LoVo (cell line): ENCODE data around the gene INSR.
"Not testable (repeated sequence)": the region's sequence is repeated elsewhere in the genome, so short reads cannot be mapped to it uniquely, and the experiment has no call there.

Source experiments
- DNase-seq: peaks from one replicate; pipeline ENCODE4 v3.0.0-alpha.2; 2016; ENCODE audit warnings: low spot score

INSR gene

GRCh38 chr19:7195046-7195445, 99.2 kb downstream of the INSR start:
- DNase-seq: no peak

- no peak for DNase-seq
Measured at GRCh38 chr19:7194566-7194965, 99.6 kb downstream of the INSR start.

DNA sequence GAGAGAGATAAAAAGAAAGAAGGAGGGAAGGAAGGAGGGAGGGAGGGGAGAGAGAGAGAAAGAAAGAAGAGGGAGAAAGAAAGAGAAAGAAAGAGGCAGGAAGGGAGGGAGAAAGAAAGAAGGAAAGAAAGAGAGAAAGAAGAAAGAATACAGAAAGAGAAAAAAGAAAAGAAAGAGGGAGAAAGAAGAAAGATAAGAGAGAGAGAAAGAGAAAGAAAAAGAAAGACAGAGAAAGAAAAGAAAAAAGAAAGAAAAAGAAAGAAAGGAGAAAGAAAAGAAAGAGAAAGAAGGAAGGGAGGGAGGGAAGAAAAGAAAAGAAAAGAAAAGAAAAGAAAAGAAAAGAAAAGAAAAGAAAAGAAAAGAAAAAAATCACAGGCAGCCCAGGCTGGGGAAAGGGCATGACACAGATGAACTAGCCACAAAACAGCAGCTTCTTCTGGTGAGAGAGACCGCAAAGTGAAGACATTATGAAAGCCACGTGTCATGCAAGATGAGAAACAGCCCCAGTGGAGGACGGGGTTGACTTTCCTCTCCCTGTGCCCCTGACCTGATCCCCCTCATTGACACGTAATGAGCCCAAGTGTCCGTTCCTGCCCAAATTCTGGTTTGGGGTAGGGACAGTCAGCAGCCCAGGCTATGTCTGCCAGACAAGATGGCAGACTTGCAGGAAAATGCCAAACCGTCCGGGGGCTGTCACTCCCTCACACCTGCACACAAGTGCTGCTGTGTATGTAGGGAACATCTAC, 102.1 kb downstream of the INSR start:
- DNase-seq: no peak

DNA sequence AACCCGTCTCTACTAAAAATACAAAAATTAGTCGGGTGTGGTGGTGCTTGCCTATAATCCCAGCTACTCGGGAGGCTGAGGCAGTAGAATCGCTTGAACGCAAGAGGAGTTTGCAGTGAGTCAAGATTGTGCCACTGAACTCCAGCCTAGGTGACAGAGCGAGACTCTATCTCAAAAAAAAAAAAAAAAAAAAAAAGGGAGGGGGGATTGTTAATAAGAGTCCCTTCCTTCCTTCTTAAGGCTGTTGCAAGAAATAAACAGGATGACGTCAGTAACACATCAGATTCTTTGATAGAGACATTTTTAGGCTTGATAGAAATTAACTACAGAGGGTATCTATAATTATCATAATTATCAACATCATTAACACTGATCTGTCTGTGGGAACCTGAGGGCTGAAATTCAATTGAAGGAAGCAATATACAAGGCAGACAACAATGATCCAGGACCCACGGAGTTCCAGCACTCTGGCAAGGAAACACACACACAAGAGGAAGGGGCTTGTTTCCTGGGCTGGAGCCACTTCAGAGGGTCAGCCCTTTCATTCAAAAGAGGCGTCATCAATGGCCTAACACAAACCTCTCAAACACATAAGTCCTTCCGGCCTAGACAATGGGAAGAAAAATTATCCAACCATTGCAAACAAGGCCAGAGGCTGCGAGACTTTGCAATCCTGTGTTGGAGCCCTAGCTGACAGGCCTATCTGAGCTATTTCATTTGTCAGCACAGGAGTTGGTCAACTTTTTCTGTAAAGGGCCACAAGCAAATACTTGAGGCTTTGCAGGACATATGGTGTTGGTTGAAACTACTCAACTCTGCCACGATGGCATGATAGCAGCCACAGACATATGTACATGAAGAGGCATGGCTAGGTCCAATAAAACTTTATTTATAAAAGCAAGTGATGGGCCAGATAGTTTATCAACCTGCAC, 105.2 kb downstream of the INSR start:
- DNase-seq: no peak

DNA sequence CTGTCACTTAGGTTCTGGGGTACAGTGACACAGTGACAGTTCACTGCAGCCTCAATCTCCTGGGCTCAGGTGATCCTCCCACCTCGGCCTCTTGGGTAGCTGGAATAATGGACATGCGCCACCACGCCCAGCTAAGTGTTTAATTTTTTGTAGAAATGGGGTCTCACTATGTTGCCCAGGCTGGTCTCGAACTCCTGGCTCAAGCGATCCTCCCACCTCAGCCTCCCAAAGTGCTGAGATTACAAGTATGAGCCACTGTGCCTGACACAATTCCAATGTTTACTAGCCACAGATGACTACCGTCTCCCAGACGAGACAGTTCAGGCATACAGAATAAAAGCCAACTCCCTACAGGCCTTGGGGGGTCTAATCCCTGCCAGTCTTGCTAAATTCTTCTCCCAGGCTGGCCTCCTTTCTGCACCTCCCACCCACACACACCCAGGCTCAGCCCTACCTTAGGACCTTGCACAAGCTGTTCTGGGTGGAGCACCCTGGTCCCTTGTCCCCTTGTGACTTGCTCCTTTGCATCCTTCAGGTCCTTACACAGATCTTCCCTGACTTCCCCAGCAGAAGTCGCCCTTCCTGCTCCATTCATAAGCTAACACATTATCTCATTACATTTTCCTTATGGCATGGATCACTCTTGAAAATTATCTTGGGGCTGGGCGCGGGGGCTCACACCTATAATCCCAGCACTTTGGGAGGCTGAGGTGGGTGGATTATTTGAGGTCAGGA, 106.4 kb downstream of the INSR start:
- DNase-seq: no peak

- DNase-seq: no peak
Measured at GRCh38 chr19:7182489-7182888, 111.7 kb downstream of the INSR start.

DNA sequence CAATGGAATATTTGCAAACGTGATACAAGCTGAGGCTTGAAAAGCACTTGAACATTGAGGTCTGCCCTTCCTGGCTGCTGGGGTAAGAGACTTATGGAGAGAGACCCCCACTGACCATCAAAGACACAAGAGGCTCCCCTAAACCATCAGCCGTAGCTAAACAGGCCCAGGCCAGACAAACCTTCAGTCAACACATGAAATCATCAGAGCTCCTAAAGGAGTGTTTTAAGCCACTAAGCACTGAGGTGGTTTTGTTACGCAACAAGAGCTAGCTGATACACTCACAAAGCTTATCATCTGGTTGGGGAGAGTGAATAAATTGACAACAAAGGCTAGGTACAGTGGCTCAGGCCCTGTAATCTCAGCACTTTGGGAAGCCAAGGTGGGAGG, 114.3 kb downstream of the INSR start:
- DNase-seq: no peak

- DNase-seq: no peak
Measured at GRCh38 chr19:7177926-7178325, 116.3 kb downstream of the INSR start.

DNA sequence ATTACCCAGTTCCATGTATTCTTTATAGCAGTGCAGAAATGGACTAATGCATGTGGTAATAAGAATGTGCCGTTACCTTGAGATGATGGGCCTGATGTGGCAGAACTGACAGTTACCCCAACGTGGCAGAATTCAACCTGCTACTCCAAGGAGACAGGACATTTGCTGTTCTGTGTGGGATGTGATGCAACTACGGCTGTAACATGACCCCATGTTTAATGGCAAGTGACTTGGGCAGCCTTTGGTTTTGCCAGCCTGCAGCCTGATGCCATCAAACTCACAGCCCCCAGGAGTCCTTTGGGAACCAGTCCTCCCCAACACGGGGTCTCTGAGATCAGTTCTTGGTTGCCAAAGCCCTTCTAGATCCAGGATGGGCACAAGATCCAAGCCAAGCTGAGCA, 117.4 kb downstream of the INSR start:
- no peak for DNase-seq

- DNase-seq: no peak
Measured at GRCh38 chr19:7172794-7173193, 121.4 kb downstream of the INSR start.

DNA sequence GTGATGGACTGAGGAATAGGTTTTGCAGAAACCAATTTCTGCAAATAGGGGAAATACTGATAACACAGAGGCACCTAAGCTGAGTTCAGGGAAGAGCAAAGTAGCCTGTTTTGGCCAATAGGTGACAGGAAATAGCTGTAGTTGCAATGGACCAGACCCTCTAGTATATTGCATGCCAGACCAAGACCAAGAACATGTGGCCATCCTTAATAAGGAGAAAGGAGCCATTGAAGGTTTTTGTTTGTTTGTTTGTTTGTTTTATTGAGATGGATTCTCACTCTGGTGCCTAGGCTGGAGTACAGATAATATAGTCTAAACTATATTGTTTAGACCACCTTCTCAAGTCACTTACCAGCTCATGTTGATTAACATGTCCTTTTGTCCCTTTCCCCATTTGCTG, 123.2 kb downstream of the INSR start:
- DNase-seq: no peak

DNA sequence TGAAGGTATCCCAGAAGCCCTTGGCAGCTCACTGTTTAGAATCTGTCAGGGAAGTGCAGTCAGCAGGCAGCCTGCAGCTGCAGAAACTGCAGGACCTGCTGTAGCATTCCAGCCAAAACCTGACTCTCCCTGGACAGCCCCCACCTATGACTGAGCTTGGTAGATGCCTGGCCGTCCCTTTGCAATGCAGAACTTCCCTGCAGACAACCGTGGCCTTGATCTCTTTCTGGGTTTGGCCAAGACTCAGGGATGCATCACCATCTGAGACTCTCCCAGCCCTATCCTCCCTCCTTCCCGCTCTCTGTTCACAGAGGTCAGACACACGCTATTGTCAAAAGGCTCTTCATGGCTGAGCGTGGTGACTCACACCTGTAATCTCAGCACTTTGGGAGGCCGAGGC, 125.3 kb downstream of the INSR start:
- DNase-seq: no peak

- no peak for DNase-seq
Measured at GRCh38 chr19:7161292-7161691, 132.9 kb downstream of the INSR start.

GRCh38 chr19:7159105-7159933, 134.9 kb downstream of the INSR start:
- DNase-seq: no peak

DNA sequence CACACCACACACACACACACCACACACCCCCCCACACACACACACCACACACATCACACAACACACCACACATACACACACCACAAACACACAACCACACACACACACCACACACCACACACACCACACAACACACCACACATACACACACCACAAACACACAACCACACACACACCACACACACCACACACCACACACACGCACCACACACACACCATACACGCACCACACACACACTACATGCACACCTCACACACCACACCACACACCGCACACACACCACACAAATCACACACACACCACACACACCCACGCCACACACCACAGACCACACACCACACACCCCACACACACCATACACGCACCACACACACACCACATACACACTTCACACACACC, 141.2 kb downstream of the INSR start:
- no peak for DNase-seq

DNA sequence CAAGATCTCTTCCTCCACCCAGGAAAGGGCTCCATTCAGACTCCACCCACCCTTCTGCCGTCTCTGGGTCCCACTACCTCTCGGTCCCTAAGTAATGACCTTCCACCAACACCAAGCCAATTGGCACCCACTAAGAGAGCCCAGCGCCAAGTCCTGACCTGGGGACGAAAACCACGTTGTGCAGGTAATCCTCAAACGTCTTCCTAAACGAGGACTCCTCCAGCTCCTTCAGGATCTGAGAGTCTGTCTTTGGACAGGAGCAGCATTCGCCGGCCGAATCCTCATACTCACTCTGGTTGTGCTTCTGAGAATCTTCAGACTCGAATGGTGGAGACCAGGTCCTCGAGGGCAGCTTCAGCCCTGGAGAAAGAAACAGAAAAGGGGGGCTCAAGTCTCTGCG, 141.6 kb downstream of the INSR start:
- DNase-seq: no peak

DNA sequence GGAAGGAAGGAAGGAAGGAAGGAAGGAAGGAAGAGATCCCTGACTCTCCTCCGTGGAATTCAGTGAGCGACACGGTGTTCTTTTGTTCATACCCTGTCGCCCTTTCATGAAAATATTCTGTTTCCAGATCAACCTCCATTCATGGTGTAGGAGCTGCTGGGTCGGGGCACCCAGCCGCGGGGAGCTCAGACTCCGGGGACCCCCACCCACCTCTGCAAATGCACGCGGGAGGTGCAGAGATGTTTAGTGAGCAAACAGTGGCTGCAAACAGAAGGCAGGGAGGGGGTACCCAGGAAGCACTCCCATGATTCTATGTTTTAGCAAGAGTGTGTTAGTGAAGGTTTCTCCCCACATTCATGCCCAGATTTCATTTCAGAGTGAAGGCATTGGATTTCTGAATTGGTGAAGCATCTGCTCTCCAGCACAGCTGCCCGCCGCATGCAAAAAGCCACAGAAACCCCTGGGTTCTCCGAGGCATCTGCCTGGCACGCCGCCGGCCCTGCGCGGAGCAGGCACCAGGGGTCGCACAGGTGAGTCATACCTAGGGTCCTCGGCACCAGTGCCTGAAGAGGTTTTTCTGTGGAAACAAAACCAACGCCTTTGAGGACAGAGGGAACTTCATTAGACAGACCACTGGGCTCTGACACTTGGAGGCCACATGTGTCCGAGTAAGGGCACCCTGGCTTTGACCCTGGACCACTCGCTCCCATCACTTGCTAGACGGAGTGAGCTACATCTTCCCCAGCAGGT, 144.1 kb downstream of the INSR start:
- no peak for DNase-seq

- not testable (repeated sequence) for DNase-seq
Measured at GRCh38 chr19:7147119-7147675, 147.0 kb downstream of the INSR start.

- not testable (repeated sequence) for DNase-seq
Measured at GRCh38 chr19:7146086-7146485, 148.1 kb downstream of the INSR start.

- DNase-seq: peak; percentile 71
Measured at GRCh38 chr19:7145494-7145893, 148.7 kb downstream of the INSR start.

DNA sequence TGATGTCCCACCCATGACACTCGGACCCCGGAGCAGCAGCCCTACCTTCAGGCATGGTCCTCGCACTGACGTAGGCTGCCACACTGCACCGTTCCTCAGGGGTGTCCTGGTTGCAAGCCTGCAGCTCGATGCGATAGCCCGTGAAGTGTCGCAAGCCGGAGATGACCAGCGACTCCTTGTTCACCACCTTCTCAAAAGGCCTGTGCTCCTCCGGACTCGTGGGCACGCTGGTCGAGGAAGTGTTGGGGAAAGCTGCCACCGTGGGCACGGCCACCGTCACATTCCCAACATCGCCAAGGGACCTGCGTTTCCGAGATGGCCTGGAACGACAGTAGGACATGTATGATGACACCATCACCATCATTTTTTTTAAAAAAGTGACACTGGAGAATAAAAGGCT, 151.4 kb downstream of the INSR start:
- no peak for DNase-seq
